AG09309 (cell line): ENCODE data around the gene ACOXL.

ENCODE experiments used
- DNase-seq: peaks from one replicate; pipeline ENCODE4 v3.0.0-alpha.2; 2010; ENCODE audit warnings: low read depth
- H3K4me3 ChIP-seq: 2 replicates; pipeline ENCODE4 v1.5.1; 2011; ENCODE audit warnings: mild to moderate bottlenecking, low read depth, low read length, moderate library complexity; ENCODE audit not compliant: control insufficient read depth
- TF ChIP-seq, protein P1 (sequence below): IDR thresholded peaks from 2 replicates; pipeline ENCODE4 v1.5.1; 2011; ENCODE audit warnings: mild to moderate bottlenecking, low read depth, low read length, inconsistent platforms; ENCODE audit not compliant: insufficient read depth, control insufficient read depth; ENCODE audit errors: missing control alignments

The ACOXL gene

GRCh38 chr2:110784047-110784631 is 51.8 kb downstream of the ACOXL start:
- H3K4me3 ChIP-seq: no peak overlapping the region
- TF ChIP-seq, protein P1, sequence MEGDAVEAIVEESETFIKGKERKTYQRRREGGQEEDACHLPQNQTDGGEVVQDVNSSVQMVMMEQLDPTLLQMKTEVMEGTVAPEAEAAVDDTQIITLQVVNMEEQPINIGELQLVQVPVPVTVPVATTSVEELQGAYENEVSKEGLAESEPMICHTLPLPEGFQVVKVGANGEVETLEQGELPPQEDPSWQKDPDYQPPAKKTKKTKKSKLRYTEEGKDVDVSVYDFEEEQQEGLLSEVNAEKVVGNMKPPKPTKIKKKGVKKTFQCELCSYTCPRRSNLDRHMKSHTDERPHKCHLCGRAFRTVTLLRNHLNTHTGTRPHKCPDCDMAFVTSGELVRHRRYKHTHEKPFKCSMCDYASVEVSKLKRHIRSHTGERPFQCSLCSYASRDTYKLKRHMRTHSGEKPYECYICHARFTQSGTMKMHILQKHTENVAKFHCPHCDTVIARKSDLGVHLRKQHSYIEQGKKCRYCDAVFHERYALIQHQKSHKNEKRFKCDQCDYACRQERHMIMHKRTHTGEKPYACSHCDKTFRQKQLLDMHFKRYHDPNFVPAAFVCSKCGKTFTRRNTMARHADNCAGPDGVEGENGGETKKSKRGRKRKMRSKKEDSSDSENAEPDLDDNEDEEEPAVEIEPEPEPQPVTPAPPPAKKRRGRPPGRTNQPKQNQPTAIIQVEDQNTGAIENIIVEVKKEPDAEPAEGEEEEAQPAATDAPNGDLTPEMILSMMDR: no peak
- no peak for DNase-seq

- no peak overlapping the region for H3K4me3 ChIP-seq
- DNase-seq: no peak
- TF ChIP-seq, protein P1: no peak
These were observed 53.1 kb downstream of the ACOXL start for GRCh38 chr2:110785439-110785838.

DNA sequence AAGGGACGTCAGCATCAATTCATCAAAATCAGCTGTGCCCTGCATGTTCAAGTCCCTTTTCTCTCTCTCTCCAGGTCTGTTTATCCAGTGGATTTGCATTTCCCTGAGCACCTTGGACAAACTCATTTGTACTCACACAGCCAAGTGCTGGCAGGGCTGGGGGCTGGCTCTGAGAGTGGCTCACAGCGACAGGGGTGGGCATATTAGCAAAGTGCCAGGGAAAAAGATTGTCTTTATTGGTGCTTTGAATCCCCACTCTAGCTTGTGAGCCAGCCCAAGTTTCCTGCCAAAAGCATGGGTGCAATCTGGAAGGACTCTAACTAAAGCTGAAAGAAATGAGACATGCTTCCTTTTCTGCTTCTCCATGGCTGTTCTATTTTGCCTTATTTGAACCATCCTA is 56.6 kb downstream of the ACOXL start:
- TF ChIP-seq, protein P1: no peak
- no peak overlapping the region for H3K4me3 ChIP-seq
- no peak for DNase-seq

DNA sequence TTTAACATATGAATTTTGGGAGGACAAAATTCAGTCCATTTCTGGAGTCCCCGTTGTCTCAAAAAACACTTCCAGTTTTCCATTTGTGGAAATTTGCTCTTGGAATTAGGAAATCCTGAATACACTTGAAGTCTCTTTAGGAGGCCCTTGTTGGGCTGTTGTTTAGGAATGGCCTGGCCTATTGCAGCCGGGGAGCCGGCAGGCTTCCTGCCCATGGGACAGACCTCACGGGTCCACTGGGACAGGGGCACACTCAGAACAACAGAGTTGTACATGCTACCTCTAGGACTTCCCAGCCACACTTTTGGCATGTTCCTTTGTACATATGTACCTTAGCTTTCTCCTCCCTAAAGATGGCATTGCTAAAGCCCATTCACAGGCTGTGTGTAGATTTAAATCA is 57.3 kb downstream of the ACOXL start:
- no peak for DNase-seq
- no peak overlapping the region for H3K4me3 ChIP-seq
- TF ChIP-seq, protein P1: no peak

DNA sequence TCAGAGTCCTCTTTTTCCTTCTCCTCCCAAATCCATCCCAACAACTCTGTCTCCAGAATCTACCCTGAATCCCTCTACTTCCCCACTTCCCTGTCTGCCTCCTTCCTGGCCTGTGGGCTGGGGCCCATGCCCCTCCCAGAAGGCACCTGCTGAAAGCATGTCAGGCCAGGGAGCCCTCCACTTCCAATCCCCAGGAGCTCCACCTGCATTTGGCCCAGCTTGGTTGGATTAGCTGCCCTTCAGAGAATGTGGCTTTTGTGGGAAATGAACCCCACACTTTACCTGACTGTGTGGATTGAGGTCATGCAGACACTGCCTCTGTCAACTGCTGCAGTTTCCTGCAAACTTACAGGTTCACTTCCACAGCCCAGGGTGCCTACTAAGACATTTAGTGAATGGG is 58.5 kb downstream of the ACOXL start:
- DNase-seq: no peak

DNA sequence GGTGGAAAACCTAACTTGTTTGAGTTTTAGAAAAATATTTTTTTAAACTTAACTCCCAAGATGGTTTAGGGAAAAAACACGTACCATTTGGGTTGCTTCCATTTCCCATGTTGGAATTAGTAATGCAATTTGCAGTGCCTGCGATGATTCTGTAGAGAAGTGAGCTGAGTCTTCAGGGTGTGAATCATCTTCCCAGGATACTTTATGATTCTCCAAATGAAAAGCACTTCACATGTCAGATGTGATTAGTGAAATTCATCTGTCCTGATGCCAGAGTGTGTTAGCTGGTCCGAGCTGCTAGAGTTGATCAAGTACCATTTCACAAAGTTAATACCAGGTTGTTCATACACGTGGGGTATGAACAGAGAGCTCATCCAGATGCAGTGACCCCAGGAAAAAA is 59.1 kb downstream of the ACOXL start:
- no peak overlapping the region for H3K4me3 ChIP-seq
- no peak for DNase-seq
- TF ChIP-seq, protein P1: no peak

More for the DNA sequence above, 58.5 kb downstream of the ACOXL start:
- H3K4me3 ChIP-seq: no peak overlapping the region
- TF ChIP-seq, protein P1: no peak

- no peak for DNase-seq
- no peak overlapping the region for H3K4me3 ChIP-seq
- TF ChIP-seq, protein P1: no peak
These were observed 60.7 kb downstream of the ACOXL start for GRCh38 chr2:110793034-110793433.
